ENCODE results near the gene CFAP99.

Gene CFAP99

DNA sequence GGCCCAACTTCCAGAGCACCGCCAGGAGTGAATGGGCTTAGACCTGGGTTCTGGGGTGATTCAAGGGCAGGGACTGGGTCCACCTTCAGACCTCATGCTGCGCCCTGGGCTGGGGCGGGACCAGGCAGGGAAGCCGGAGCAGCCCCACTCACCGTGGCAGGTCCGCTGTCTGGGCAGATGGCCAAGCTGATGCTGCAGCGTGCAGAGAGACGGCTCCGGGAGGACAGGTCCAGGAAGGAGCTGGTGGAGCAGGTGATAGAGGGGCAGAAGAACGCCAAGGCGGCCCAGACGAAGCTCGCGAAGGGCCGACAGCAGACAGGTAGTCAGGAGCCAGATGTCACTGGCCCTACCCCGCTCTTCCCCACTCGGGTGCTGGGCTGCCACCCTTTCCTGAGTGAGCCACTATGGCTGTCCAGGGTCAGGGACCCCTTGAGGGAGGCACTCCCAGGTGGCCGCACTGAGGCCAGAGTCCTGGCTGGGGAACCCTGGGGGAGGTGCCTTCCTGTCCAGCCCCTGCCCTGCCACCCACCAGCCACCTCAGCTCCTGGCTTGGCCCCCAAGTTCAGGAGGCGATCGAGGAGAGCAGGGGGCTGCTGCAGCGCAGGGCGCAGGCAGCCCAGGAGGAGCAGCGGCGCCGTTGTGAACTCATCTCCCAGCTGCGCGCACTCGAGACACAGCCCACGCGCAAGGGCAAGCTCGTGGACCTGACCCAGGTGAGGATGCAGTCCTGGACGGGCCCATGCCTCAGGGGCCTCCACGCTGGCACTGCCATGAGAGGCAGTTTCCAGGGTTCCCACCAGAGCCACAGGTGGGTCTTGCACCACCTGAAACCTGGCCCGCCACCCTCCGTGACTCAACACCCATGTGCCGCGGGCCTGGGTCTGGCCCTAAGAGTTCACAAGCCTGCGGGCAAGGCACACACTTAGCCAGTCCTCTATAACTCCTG is 40.1 kb downstream of the CFAP99 start:
- TF ChIP-seq, protein P1, sequence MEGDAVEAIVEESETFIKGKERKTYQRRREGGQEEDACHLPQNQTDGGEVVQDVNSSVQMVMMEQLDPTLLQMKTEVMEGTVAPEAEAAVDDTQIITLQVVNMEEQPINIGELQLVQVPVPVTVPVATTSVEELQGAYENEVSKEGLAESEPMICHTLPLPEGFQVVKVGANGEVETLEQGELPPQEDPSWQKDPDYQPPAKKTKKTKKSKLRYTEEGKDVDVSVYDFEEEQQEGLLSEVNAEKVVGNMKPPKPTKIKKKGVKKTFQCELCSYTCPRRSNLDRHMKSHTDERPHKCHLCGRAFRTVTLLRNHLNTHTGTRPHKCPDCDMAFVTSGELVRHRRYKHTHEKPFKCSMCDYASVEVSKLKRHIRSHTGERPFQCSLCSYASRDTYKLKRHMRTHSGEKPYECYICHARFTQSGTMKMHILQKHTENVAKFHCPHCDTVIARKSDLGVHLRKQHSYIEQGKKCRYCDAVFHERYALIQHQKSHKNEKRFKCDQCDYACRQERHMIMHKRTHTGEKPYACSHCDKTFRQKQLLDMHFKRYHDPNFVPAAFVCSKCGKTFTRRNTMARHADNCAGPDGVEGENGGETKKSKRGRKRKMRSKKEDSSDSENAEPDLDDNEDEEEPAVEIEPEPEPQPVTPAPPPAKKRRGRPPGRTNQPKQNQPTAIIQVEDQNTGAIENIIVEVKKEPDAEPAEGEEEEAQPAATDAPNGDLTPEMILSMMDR (IDR thresholded peaks at IDR 0.05; ENCODE audit: insufficient read depth, low read depth, low read length, missing control alignments) = no peak
- no peak overlapping the region for H3K4me3 ChIP-seq (ENCODE audit: low read depth, low read length)
- DNase-seq (ENCODE audit: low read depth) = no peak

DNA sequence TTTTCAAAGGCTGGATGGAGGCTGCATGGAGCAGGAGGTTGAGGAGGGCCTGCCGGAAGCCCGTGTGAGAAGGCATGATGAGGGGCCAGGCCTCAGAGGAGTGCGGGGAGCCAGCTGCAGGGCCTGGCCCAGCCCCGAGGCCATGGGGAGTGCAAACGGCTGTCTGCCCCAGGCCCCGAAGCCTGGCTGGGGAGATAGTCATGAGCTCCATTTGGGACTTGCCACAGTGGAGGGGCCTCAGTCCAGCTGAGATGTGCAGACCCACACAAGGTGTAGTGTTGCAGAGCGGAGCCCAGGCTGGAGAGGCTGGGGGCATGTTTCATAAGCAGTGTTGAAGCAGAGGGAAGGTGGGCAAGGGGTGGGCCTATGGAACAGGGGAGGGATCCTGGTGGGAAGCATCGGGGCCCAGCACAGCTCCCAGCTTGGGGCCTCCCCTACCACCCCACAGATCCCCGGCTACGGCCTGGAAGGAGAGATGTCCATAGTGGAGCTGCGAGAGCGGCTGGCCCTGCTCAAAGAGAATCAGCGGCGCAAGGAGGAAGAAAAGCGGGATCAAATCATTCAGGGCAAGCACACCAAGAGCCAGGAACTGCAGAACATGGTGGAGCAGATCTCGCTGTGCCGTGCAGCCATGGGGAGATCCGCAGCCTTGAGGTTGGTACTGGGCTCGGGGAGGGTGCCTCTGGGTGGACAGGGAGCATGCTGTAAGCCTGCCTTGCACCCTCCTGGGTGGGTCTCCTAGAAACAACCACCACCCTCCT is 41.0 kb downstream of the CFAP99 start:
- H3K4me3 ChIP-seq (ENCODE audit: low read depth, low read length) = no peak overlapping the region
- TF ChIP-seq, protein P1 (IDR thresholded peaks at IDR 0.05; ENCODE audit: insufficient read depth, low read depth, low read length, missing control alignments) = no peak
- no peak for DNase-seq (ENCODE audit: low read depth)

DNA sequence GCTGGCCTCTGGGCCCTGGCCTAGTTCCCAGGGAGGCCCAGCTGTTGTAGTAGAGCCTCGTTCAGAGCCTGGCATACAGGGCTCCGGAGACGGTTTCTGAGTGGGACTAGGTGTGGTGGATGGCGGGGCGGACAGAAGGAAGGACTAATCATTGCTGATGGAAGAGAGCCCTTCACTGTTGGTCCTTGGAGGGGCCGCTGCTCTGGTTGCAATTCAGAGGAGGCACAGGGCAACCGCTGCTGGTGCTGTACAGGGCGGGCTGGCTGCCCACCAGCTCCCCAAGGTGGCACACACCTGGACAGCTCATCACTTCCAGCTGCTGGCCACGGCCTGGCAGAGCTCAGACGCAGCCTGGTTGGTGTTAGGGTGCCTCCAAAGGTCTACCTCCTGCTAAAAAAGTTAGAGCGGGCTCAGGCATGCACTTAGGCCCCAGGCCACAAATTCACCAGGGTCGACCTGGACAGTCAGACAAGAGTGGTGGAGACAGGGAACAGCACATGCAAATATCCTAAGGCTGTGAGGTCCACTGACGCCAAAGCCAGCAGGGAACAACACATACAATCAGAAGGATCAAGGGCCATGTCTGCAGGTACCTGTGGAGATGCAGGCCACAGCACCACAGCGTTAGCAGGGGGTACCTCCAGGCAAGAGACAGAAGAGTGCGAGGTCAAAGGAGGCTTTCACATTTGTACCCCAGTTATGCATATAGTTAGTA is 42.6 kb downstream of the CFAP99 start:
- no peak overlapping the region for H3K4me3 ChIP-seq (ENCODE audit: low read depth, low read length)
- TF ChIP-seq, protein P1 (IDR thresholded peaks at IDR 0.05; ENCODE audit: insufficient read depth, low read depth, low read length, missing control alignments) = no peak
- no peak for DNase-seq (ENCODE audit: low read depth)

- peak overlapping the region; percentile 37; the same call in 1 of the 2 replicates for H3K4me3 ChIP-seq (ENCODE audit: low read depth, low read length)
- peak; percentile 88 for DNase-seq (ENCODE audit: low read depth)
- TF ChIP-seq, protein P1 (IDR thresholded peaks at IDR 0.05; ENCODE audit: insufficient read depth, low read depth, low read length, missing control alignments) = peak; percentile 54
These were observed 43.6 kb downstream of the CFAP99 start for GRCh38 chr4:2462218-2462991.

DNA sequence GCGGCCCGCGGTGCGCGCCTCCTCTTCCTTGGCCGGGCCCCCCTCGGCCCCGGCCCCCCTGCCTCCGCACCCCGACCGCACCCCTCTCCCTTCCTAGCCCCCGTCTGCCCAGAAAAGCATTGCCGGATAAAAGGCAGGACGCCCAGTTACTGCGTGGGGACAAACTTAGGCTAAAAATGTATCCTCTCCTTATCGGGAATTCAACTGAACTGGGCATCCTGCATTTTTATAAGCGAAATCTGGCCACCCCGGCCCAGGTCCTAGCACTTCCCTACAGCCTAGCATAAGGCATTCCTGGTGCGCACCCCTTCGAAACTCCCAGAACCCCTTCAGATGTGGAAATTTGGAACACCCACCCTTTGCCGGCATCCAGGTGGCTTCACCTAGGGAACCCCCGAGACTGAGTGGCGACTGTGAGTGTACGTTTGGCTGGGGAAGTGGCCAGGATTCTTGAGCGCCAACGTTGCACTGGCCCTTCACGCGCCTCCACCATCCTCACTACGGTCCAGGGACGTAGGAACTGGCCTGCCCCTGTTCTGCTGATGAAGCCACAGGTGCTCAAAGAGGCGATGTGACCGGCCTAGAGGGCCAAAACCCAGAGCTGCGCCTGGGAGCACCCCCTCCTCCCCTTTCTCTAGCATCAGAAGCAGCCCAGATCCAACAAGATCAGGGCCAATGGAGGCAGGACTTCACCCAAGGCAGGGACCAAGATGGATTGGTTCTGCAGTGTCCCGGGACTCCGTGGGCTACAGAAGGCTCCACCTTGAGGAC is 44.4 kb downstream of the CFAP99 start:
- H3K4me3 ChIP-seq (ENCODE audit: low read depth, low read length) = peak overlapping the region; percentile 24; the same call in 1 of the 2 replicates
- no peak for DNase-seq (ENCODE audit: low read depth)
- TF ChIP-seq, protein P1 (IDR thresholded peaks at IDR 0.05; ENCODE audit: insufficient read depth, low read depth, low read length, missing control alignments) = no peak
